ENCODE data around the gene GNAI3.

Gene GNAI3

GRCh38 chr1:109527098-109527811, 21.2 kb upstream of the GNAI3 start:
- DNase-seq (ENCODE audit: low spot score): no peak

GRCh38 chr1:109527846-109528695, 20.3 kb upstream of the GNAI3 start:
- no peak for DNase-seq (ENCODE audit: low spot score)

GRCh38 chr1:109528712-109529111, 19.7 kb upstream of the GNAI3 start:
- no peak for DNase-seq (ENCODE audit: low spot score)

- DNase-seq (ENCODE audit: low spot score): no peak
Observed at GRCh38 chr1:109529881-109530456, 18.4 kb upstream of the GNAI3 start.

GRCh38 chr1:109530457-109531087, 17.8 kb upstream of the GNAI3 start:
- no peak for DNase-seq (ENCODE audit: low spot score)

- DNase-seq (ENCODE audit: low spot score): no peak
Observed at GRCh38 chr1:109531380-109531779, 17.0 kb upstream of the GNAI3 start.

GRCh38 chr1:109531826-109532364, 16.5 kb upstream of the GNAI3 start:
- no peak for DNase-seq (ENCODE audit: low spot score)

- peak; percentile 80 for DNase-seq (ENCODE audit: low spot score)
Observed at GRCh38 chr1:109532365-109533136, 15.9 kb upstream of the GNAI3 start.

- no peak for DNase-seq (ENCODE audit: low spot score)
Observed at GRCh38 chr1:109534307-109534858, 14.0 kb upstream of the GNAI3 start.

- DNase-seq (ENCODE audit: low spot score): no peak
Observed at GRCh38 chr1:109535481-109535880, 12.9 kb upstream of the GNAI3 start.

- no peak for DNase-seq (ENCODE audit: low spot score)
Observed at GRCh38 chr1:109535971-109536491, 12.4 kb upstream of the GNAI3 start.

- no peak for DNase-seq (ENCODE audit: low spot score)
Observed at GRCh38 chr1:109537450-109538178, 10.8 kb upstream of the GNAI3 start.

GRCh38 chr1:109538827-109539555, 9.4 kb upstream of the GNAI3 start:
- DNase-seq (ENCODE audit: low spot score): no peak

GRCh38 chr1:109539676-109540075, 8.7 kb upstream of the GNAI3 start, which contains the start of gene GPR61:
GPR61 (plus strand) TSS chr1:109539872; CDS start chr1:109543023, 3,151 bp downstream.
- DNase-seq (ENCODE audit: low spot score): no peak

GRCh38 chr1:109541102-109541501, 7.3 kb upstream of the GNAI3 start:
- no peak for DNase-seq (ENCODE audit: low spot score)

- DNase-seq (ENCODE audit: low spot score): no peak
Observed at GRCh38 chr1:109542657-109543056, 5.8 kb upstream of the GNAI3 start.

GRCh38 chr1:109543283-109543987, 5.0 kb upstream of the GNAI3 start:
- no peak for DNase-seq (ENCODE audit: low spot score)

GRCh38 chr1:109543988-109544735, 4.3 kb upstream of the GNAI3 start:
- DNase-seq (ENCODE audit: low spot score): no peak
